ENCODE data around the gene INPP5E.

DNA sequence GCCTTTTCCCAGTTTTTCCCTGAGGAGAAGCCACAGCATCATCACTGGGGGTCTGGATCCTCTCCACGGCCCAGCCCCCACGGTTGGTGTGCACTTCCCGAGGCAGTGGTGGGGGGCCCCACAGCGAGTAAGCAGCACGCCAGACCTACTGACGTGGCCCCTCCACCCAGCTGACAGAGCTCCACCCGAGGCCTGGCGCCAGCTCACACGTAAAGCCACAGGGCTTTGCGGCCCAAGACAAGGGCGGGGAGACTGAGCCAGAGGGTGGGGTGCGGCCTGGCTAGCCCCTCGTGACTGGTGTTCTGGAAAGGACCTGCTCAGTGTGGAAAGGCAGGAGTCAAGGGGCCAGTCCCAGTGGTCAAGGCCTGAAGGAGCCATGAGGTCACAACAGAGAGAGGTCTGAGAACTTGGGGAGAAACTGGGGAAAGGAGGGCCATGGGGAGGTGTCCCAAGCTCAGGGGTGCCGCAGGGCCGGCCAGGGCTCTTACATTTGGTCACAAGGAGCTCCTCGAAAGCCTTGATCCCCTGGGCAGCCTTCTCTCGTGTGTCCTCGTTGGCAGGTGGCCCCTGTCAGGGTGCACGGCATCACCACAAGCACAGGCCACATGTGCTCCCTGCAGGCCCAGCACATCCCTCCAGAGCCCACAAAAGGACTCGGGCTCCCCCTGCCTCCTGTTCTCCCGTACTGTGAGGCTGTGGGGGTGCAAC lies 45.2 kb downstream of the INPP5E start:
- no peak for TF ChIP-seq CTCF (IDR thresholded peaks at IDR 0.05)
- TF ChIP-seq EZH2 (IDR thresholded peaks at IDR 0.05; ENCODE audit: borderline replicate concordance, insufficient read depth, low read depth, low read length, poor library complexity, severe bottlenecking): no peak
